ENCODE data around the gene VPS16.

DNA sequence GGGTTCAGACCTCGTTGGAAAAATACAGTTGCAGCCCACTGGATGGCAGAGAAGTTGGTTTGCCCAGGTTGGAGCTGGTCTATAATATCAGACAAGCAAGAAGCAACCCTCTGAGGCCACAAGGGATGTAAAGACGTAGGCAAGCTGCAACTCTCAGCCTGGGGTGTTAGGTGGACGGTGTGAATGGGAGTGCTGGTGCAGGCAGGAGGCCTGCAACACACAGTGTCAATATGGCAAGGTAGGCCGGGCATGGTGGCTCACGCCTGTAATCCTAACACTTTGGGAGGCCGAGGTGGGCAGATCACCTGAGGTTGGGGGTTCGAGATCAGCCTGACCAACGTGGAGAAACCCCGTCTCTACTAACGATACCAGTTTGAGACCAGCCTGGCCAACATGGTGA, 10.5 kb downstream of the VPS16 start:
- TF ChIP-seq, protein P1, sequence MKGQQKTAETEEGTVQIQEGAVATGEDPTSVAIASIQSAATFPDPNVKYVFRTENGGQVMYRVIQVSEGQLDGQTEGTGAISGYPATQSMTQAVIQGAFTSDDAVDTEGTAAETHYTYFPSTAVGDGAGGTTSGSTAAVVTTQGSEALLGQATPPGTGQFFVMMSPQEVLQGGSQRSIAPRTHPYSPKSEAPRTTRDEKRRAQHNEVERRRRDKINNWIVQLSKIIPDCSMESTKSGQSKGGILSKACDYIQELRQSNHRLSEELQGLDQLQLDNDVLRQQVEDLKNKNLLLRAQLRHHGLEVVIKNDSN (CRISPR knock-in tag; IDR thresholded peaks at IDR 0.05): no peak
- TF ChIP-seq, protein P2, sequence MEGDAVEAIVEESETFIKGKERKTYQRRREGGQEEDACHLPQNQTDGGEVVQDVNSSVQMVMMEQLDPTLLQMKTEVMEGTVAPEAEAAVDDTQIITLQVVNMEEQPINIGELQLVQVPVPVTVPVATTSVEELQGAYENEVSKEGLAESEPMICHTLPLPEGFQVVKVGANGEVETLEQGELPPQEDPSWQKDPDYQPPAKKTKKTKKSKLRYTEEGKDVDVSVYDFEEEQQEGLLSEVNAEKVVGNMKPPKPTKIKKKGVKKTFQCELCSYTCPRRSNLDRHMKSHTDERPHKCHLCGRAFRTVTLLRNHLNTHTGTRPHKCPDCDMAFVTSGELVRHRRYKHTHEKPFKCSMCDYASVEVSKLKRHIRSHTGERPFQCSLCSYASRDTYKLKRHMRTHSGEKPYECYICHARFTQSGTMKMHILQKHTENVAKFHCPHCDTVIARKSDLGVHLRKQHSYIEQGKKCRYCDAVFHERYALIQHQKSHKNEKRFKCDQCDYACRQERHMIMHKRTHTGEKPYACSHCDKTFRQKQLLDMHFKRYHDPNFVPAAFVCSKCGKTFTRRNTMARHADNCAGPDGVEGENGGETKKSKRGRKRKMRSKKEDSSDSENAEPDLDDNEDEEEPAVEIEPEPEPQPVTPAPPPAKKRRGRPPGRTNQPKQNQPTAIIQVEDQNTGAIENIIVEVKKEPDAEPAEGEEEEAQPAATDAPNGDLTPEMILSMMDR (IDR thresholded peaks at IDR 0.05): no peak
- no peak for TF ChIP-seq ZNF138 (CRISPR knock-in tag; conservative IDR thresholded peaks at IDR 0.05)
- TF ChIP-seq ELF4 (CRISPR knock-in tag; IDR thresholded peaks at IDR 0.05; ENCODE audit: low read depth): no peak
